Stomach (tissue), 9 donors: Measurements from ENCODE around the gene TAL2. TPM values are rescaled to one million over a fixed set of nuclear protein-coding genes. Genes with fewer than 3 reads are reported as not detected.

ENCODE experiments used
- DNase-seq, 2 donors: peaks; one replicate each; pipeline versions ENCODE4 v3.0.0 to v3.0.0-alpha.2; 2013 to 2019
- H3K27ac ChIP-seq, 5 donors: fragments of 200-600 bp in 4 of 5; sonication (generic) in 4 of 5; one replicate each; pipeline ENCODE4 v1.5.1; 2013 to 2019; ENCODE audit warnings: mild to moderate bottlenecking in 1 of 5, moderate library complexity in 1 of 5
- H3K27me3 ChIP-seq, 3 donors: fragments of 200-600 bp; sonication (generic); one replicate each; pipeline ENCODE4 v1.5.1; 2017 to 2019; ENCODE audit warnings: mixed run types in 1 of 3
- H3K36me3 ChIP-seq, 4 donors: fragments of 200-600 bp; sonication (generic); 1 replicate in 3 of 4; 2 replicates in 1 of 4; pipeline ENCODE4 v1.5.1; 2016 to 2019
- H3K4me1 ChIP-seq, 4 donors: fragments of 200-600 bp; sonication (generic); one replicate each; pipeline ENCODE4 v1.5.1; 2016 to 2019
- H3K4me3 ChIP-seq, 4 donors: fragments of 200-600 bp; sonication (generic) in 3 of 4; one replicate each; pipeline ENCODE4 v1.5.1; 2016 to 2019; ENCODE audit warnings: mild to moderate bottlenecking in 1 of 4
- H3K9me3 ChIP-seq, 4 donors: fragments of 200-600 bp; sonication (generic); one replicate each; pipeline ENCODE4 v1.5.1; 2016 to 2019
- CTCF ChIP-seq, 7 experiments: fragments of 450-650 bp in 4 of 7; fragments of 200-600 bp in 3 of 7; sonication (generic) in 3 of 7; IDR thresholded peaks; one replicate each; pipeline ENCODE4 v1.5.1; 2016 to 2019; ENCODE audit warnings: antibody characterized with exemption in 7 of 7, control low read depth in 2 of 7, mild to moderate bottlenecking in 1 of 7
- EP300 ChIP-seq: sonication (generic); formaldehyde crosslinking; IDR thresholded peaks from one replicate; pipeline ENCODE4 v1.6.1; 2017; ENCODE audit warnings: antibody characterized with exemption
- POLR2A ChIP-seq, 4 donors: fragments of 450-650 bp; IDR thresholded peaks; one replicate each; pipeline ENCODE4 v1.6.1; 2016; ENCODE audit warnings: antibody characterized with exemption in 4 of 4, control low read depth in 2 of 4, mild to moderate bottlenecking in 1 of 4, moderate library complexity in 1 of 4
- POLR2AphosphoS5 ChIP-seq, 3 donors: sonication (generic); formaldehyde crosslinking; IDR thresholded peaks; one replicate each; pipeline ENCODE4 v1.6.1; 2016; ENCODE audit warnings: antibody characterized with exemption in 3 of 3
- WGBS, 5 donors: extraction: QIAGEN DNeasy Blood & Tissue Kit in 3 of 5; methylation state at CpG; one replicate each; pipeline versions ENCODE4 v1.1.5 to v1.1.7; 2013 to 2018; 5-methylcytosine and 5-hydroxymethylcytosine counted together
- intact Hi-C: fragments of 100-400 bp; cut with DNase I; formaldehyde crosslinking; loops from one replicate; pipeline ENCODE4 v1.15.1; 2023; ENCODE audit warnings: low total_unique reads
- polyA plus RNA-seq, 3 donors: library from polyadenylated mRNA; stranded (reverse); fragments of 200-250 nt; gene quantifications; one replicate each; pipeline ENCODE4 v1.2.3, GENCODE V29; 2013
- total RNA-seq, 5 donors: library from RNA; depleted of rRNA; stranded (reverse); fragments of >200 nt; gene quantifications; one replicate each; pipeline versions ENCODE4 v1.1.0 to v1.2.3, GENCODE V29; 2014 to 2016
- donor health status: healthy with polysubstance abuse.
- donor health status: Bipolar disorder and iron deficiency.
- donor health status: healthy.

TAL2 gene
- total and polyA plus RNA-seq, 8 donors: 1.3 TPM; not detected in 7

- no peak for TF ChIP-seq POLR2AphosphoS5 (IDR thresholded peaks at IDR 0.05)
- intact Hi-C loops: no loop called here
- H3K27me3 ChIP-seq: no peaks in the 10 kb centered on the region
- no peak overlapping the region for H3K27ac ChIP-seq
- H3K36me3 ChIP-seq: peaks cover 0 to 1% (median 0%) of the 10 kb centered on the region in 4 donors
- no peak for DNase-seq
- H3K4me3 ChIP-seq: no peak overlapping the region
- WGBS, 5 donors: 84 to 92% (median 88%) methylated on average over 7 of the region's 7 CpGs
- no peaks in the 10 kb centered on the region for H3K4me1 ChIP-seq
- peaks cover 0 to 3% (median under 1%) of the 10 kb centered on the region in 4 donors for H3K9me3 ChIP-seq
Measured at GRCh38 chr9:105646879-105647594, 15.2 kb upstream of the TAL2 start.

GRCh38 chr9:105647595-105648349 is 14.5 kb upstream of the TAL2 start:
- no peak overlapping the region for H3K4me3 ChIP-seq
- no peaks in the 10 kb centered on the region for H3K4me1 ChIP-seq
- 67 to 80% (median 69%) methylated on average over 12 of the region's 12 CpGs for WGBS, 5 donors
- DNase-seq: no peak
- no peaks in the 10 kb centered on the region for H3K27me3 ChIP-seq
- no peaks in the 10 kb centered on the region for H3K36me3 ChIP-seq
- intact Hi-C loops: no loop called here
- no peaks in the 10 kb centered on the region for H3K9me3 ChIP-seq
- H3K27ac ChIP-seq: no peak overlapping the region
- no peak for TF ChIP-seq POLR2AphosphoS5 (IDR thresholded peaks at IDR 0.05)
- no peak for TF ChIP-seq CTCF (IDR thresholded peaks at IDR 0.05)

- Histone ChIP-seq H3K27me3 (peaks cover 0 to 20% (median 12%) of the 10 kb centered on the region in 3 donors), H3K4me1 (peaks cover 6 to 12% (median 10%) of the 10 kb centered on the region in 4 donors), H3K4me3 (no peak overlapping the region), H3K36me3 (no peaks in the 10 kb centered on the region), H3K27ac (no peak overlapping the region), H3K9me3 (no peaks in the 10 kb centered on the region)
- intact Hi-C loops: no loop called here
- no peak for TF ChIP-seq EP300
- TF ChIP-seq POLR2AphosphoS5 (IDR thresholded peaks at IDR 0.05): no peak
- no peak for DNase-seq
- WGBS, 5 donors: 56 to 73% (median 64%) methylated on average over 4 of the region's 4 CpGs
Measured at GRCh38 chr9:105651806-105652205, 10.5 kb upstream of the TAL2 start.

- Histone ChIP-seq H3K9me3 (no peaks in the 10 kb centered on the region), H3K36me3 (no peaks in the 10 kb centered on the region), H3K4me3 (peak overlapping the region; percentile 42 to 67 (median 52)), H3K4me1 (peaks cover 7 to 14% (median 11%) of the 10 kb centered on the region in 4 donors), H3K27ac (no peak overlapping the region), H3K27me3 (peaks cover 0 to 56% (median 19%) of the 10 kb centered on the region in 3 donors)
- no peak for TF ChIP-seq POLR2A (IDR thresholded peaks at IDR 0.05)
- peak in 2 of 7 experiments; percentile 12 to 25 for TF ChIP-seq CTCF (IDR thresholded peaks at IDR 0.05)
- intact Hi-C loops: no loop called here
- peak; percentile 38 to 74 for DNase-seq
- 1 to 3% (median 2%) methylated on average over 54 to 75 of the region's 75 CpGs for WGBS, 5 donors
Measured at GRCh38 chr9:105656131-105656921, 5.9 kb upstream of the TAL2 start.

GRCh38 chr9:105658351-105658750 is 3.9 kb upstream of the TAL2 start:
- Histone ChIP-seq H3K27me3 (peaks cover 0 to 56% (median 19%) of the 10 kb centered on the region in 3 donors), H3K36me3 (no peaks in the 10 kb centered on the region), H3K4me1 (peaks cover 7 to 14% (median 11%) of the 10 kb centered on the region in 4 donors), H3K27ac (no peak overlapping the region), H3K9me3 (no peaks in the 10 kb centered on the region), H3K4me3 (no peak overlapping the region)
- TF ChIP-seq CTCF (IDR thresholded peaks at IDR 0.05): no peak
- TF ChIP-seq POLR2A (IDR thresholded peaks at IDR 0.05): no peak
- TF ChIP-seq EP300: no peak
- TF ChIP-seq POLR2AphosphoS5 (IDR thresholded peaks at IDR 0.05): no peak
- no peak for DNase-seq
- intact Hi-C loops: no loop called here
- 62 to 77% (median 72%) methylated on average over 2 of the region's 2 CpGs for WGBS, 5 donors
